Hepatocyte (in vitro differentiated cells): ENCODE results near the gene SLC6A20. TPM values are rescaled to one million over a fixed set of nuclear protein-coding genes. Genes with fewer than 3 reads are reported as not detected.

Experiments
- DNase-seq: peaks from one replicate; pipeline ENCODE4 v3.0.0-alpha.2; 2016; ENCODE audit warnings: low spot score
- H2AFZ ChIP-seq: fragments of 200-600 bp; sonication (generic); 2 replicates; pipeline ENCODE4 v1.6.0; 2016; ENCODE audit warnings: antibody characterized with exemption, mild to moderate bottlenecking
- H3K27ac ChIP-seq: fragments of 200-600 bp; sonication (generic); 2 replicates; pipeline ENCODE4 v1.5.1; 2016; ENCODE audit warnings: mild to moderate bottlenecking
- H3K27me3 ChIP-seq: fragments of 200-600 bp; sonication (generic); 2 replicates; pipeline ENCODE4 v1.6.1; 2016
- H3K36me3 ChIP-seq: fragments of 200-600 bp; sonication (generic); replicated peaks from 2 replicates; pipeline ENCODE4 v1.5.1; 2016; ENCODE audit warnings: low read depth; ENCODE audit not compliant: insufficient read depth
- H3K4me1 ChIP-seq: fragments of 200-600 bp; sonication (generic); 2 replicates; pipeline ENCODE4 v1.5.1; 2016; ENCODE audit warnings: mild to moderate bottlenecking, moderate library complexity; ENCODE audit not compliant: insufficient read depth
- H3K4me2 ChIP-seq: fragments of 200-600 bp; sonication (generic); 2 replicates; pipeline ENCODE4 v1.6.0; 2016
- H3K4me3 ChIP-seq: fragments of 200-600 bp; sonication (generic); 2 replicates; pipeline ENCODE4 v1.5.1; 2016; ENCODE audit warnings: mild to moderate bottlenecking
- H3K79me2 ChIP-seq: fragments of 200-600 bp; sonication (generic); 2 replicates; pipeline ENCODE4 v1.6.0; 2017; ENCODE audit warnings: mild to moderate bottlenecking
- H3K9me2 ChIP-seq: fragments of 200-600 bp; sonication (generic); replicated peaks from 2 replicates; pipeline ENCODE4 v1.6.0; 2017; ENCODE audit warnings: mild to moderate bottlenecking; ENCODE audit not compliant: insufficient read depth
- H3K9me3 ChIP-seq: fragments of 200-600 bp; sonication (generic); 2 replicates; pipeline ENCODE4 v1.5.1; 2016; ENCODE audit warnings: low read depth, mild to moderate bottlenecking
- H4K20me1 ChIP-seq: fragments of 200-600 bp; sonication (generic); 2 replicates; pipeline ENCODE4 v1.6.0; 2016; ENCODE audit warnings: mild to moderate bottlenecking; ENCODE audit not compliant: insufficient read depth, poor library complexity, severe bottlenecking
- CTCF ChIP-seq: fragments of 200-600 bp; sonication (generic); IDR thresholded peaks from 2 replicates; pipeline ENCODE4 v1.5.1; 2016; ENCODE audit warnings: antibody characterized with exemption, mild to moderate bottlenecking; ENCODE audit not compliant: poor library complexity
- EZH2 ChIP-seq: fragments of 200-600 bp; sonication (generic); IDR thresholded peaks from 2 replicates; pipeline ENCODE4 v1.6.1; 2016; ENCODE audit warnings: antibody characterized with exemption, mild to moderate bottlenecking, borderline replicate concordance
- EZH2phosphoT487 ChIP-seq: fragments of 200-600 bp; sonication (generic); IDR thresholded peaks from one replicate; pipeline ENCODE4 v1.6.1; 2018; ENCODE audit warnings: antibody characterized with exemption, mild to moderate bottlenecking, low read depth, moderate library complexity; ENCODE audit not compliant: unreplicated experiment, severe bottlenecking
- WGBS: methylation state at CpG from one replicate; pipeline ENCODE4 v1.1.6; 2016; ENCODE audit warnings: low lambda C conversion rate; ENCODE audit errors: missing lambda C conversion rate; 5-methylcytosine and 5-hydroxymethylcytosine counted together
- polyA plus RNA-seq: library from polyadenylated mRNA; unstranded; fragments of >200 nt; fragmentation: Nextera tagmentation; extraction: Ambion mirVana; gene quantifications from 2 replicates; pipeline ENCODE4 v1.2.1, GENCODE V29; 2016
- total RNA-seq: library from RNA; depleted of rRNA; stranded (reverse); fragments of >200 nt; gene quantifications from 2 replicates; pipeline ENCODE4 v1.2.3, GENCODE V29; 2014

Gene SLC6A20
- total and polyA plus RNA-seq, 2 experiments from 2014 or later = 5.7 to 9.6 TPM

GRCh38 chr3:45796902-45797637 lies 734 bp upstream of the SLC6A20 start:
- Histone ChIP-seq H3K9me3 (no peaks in the 10 kb centered on the region), H2AFZ (peak overlapping the region; percentile 39), H4K20me1 (no peaks in the 10 kb centered on the region), H3K36me3 (no peaks in the 10 kb centered on the region), H3K79me2 (no peaks in the 10 kb centered on the region), H3K27ac (no peak overlapping the region), H3K4me3 (peak overlapping the region; percentile 54), H3K27me3 (peaks cover 39% of the 10 kb centered on the region), H3K4me1 (peaks cover 4% of the 10 kb centered on the region), H3K9me2 (no peaks in the 10 kb centered on the region), H3K4me2 (peak overlapping the region; percentile 89)
- TF ChIP-seq CTCF = no peak
- no peak for TF ChIP-seq EZH2phosphoT487
- no peak for TF ChIP-seq EZH2
- no peak for DNase-seq
- WGBS = 74% methylated on average over 13 of the region's 13 CpGs

- peaks cover 4% of the 10 kb centered on the region for H3K4me1 ChIP-seq
- H3K4me2 ChIP-seq = peak overlapping the region; percentile 89
- DNase-seq = no peak
- no peaks in the 10 kb centered on the region for H3K79me2 ChIP-seq
- H3K27ac ChIP-seq = no peak overlapping the region
- H4K20me1 ChIP-seq = no peaks in the 10 kb centered on the region
- no peak overlapping the region for H2AFZ ChIP-seq
- H3K4me3 ChIP-seq = peak overlapping the region; percentile 54
- 18% methylated on average over 14 of the region's 14 CpGs for WGBS
- H3K9me3 ChIP-seq = no peaks in the 10 kb centered on the region
- TF ChIP-seq CTCF = no peak
- no peak for TF ChIP-seq EZH2phosphoT487
- peak; percentile 63 for TF ChIP-seq EZH2
- H3K9me2 ChIP-seq = no peaks in the 10 kb centered on the region
- H3K36me3 ChIP-seq = no peaks in the 10 kb centered on the region
- peaks cover 39% of the 10 kb centered on the region for H3K27me3 ChIP-seq
These were observed 841 bp downstream of the SLC6A20 start for GRCh38 chr3:45795509-45795881.

GRCh38 chr3:45794660-45795059 lies 1.7 kb downstream of the SLC6A20 start:
- H3K27ac ChIP-seq = no peak overlapping the region
- TF ChIP-seq CTCF (no peak), EZH2 (no peak), EZH2phosphoT487 (no peak)
- no peak overlapping the region for H2AFZ ChIP-seq
- peaks cover 39% of the 10 kb centered on the region for H3K27me3 ChIP-seq
- 95% methylated on average over 1 of the region's 1 CpG for WGBS
- no peak overlapping the region for H3K4me2 ChIP-seq
- no peaks in the 10 kb centered on the region for H3K9me3 ChIP-seq
- H4K20me1 ChIP-seq = no peaks in the 10 kb centered on the region
- no peaks in the 10 kb centered on the region for H3K79me2 ChIP-seq
- H3K36me3 ChIP-seq = no peaks in the 10 kb centered on the region
- DNase-seq = no peak
- peaks cover 4% of the 10 kb centered on the region for H3K4me1 ChIP-seq
- no peak overlapping the region for H3K4me3 ChIP-seq
- no peaks in the 10 kb centered on the region for H3K9me2 ChIP-seq
